Head of caudate nucleus (tissue), 42 donors: ENCODE data around the gene C4A.
A peak's percentile ranks its signal among the peaks of the same experiment; 100 is the strongest.
"Not testable (repeated sequence)": the region's sequence is repeated elsewhere in the genome, so short reads cannot be mapped to it uniquely, and the experiment has no call there.

Experiments
- DNase-seq, 42 donors: peaks; one replicate each; pipeline versions ENCODE4 v3.0.0 to v3.0.0-alpha.2; 2020 to 2021; ENCODE audit warnings: mixed read lengths in 7 of 42
- intact Hi-C: fragments of 100-400 bp; cut with DNase I; formaldehyde crosslinking; loops from one replicate; pipeline ENCODE4 v1.15.0; 2022

The C4A gene

GRCh38 chr6:31972709-31973350, 9.0 kb upstream of the C4A start:
- intact Hi-C loops = no loop called here
- peak in 1 of 42 donors; percentile 24 for DNase-seq

GRCh38 chr6:31976065-31976464, 5.8 kb upstream of the C4A start:
- intact Hi-C loops, DNase-seq: not testable (repeated sequence)

- intact Hi-C loops = no loop called here
- DNase-seq = no peak
Observed at GRCh38 chr6:31977816-31978431, 3.9 kb upstream of the C4A start.

GRCh38 chr6:31978831-31979230, 3.0 kb upstream of the C4A start:
- no peak for DNase-seq
- intact Hi-C loops = no loop called here

- DNase-seq = no peak
- intact Hi-C loops = no loop called here
Observed at GRCh38 chr6:31979238-31979898, 2.5 kb upstream of the C4A start.

- intact Hi-C loops, DNase-seq: not testable (repeated sequence)
Observed at GRCh38 chr6:31980195-31980876, 1.5 kb upstream of the C4A start.

- intact Hi-C loops, DNase-seq: not testable (repeated sequence)
Observed at GRCh38 chr6:31980998-31981397, 859 bp upstream of the C4A start.

GRCh38 chr6:31989363-31989762, 7.5 kb downstream of the C4A start:
- intact Hi-C loops, DNase-seq: not testable (repeated sequence)

GRCh38 chr6:31994421-31994820, 12.6 kb downstream of the C4A start:
- DNase-seq, intact Hi-C loops: not testable (repeated sequence)

- intact Hi-C loops = not testable (repeated sequence)
- peak in 1 of 42 donors; percentile 21 for DNase-seq
Observed at GRCh38 chr6:31996385-31996784, 14.5 kb downstream of the C4A start.

- DNase-seq, intact Hi-C loops: not testable (repeated sequence)
Observed at GRCh38 chr6:32002546-32003268, 20.9 kb downstream of the C4A start.

- DNase-seq, intact Hi-C loops: not testable (repeated sequence)
Observed at GRCh38 chr6:32003301-32003700, 21.4 kb downstream of the C4A start.

GRCh38 chr6:32004393-32004792, 22.5 kb downstream of the C4A start:
- DNase-seq = peak in 5 of 42 donors; percentile 0 to 27 (median 5)
- intact Hi-C loops = not testable (repeated sequence)

GRCh38 chr6:32004864-32005537, 23.1 kb downstream of the C4A start:
- intact Hi-C loops = not testable (repeated sequence)
- peak in 5 of 42 donors; percentile 0 to 24 (median 1) for DNase-seq

- peak in 8 of 42 donors; percentile 1 to 18 (median 6) for DNase-seq
- intact Hi-C loops = not testable (repeated sequence)
Observed at GRCh38 chr6:32005538-32005880, 23.7 kb downstream of the C4A start.

GRCh38 chr6:32005991-32006529, 24.2 kb downstream of the C4A start:
- peak in 7 of 42 donors; percentile 1 to 26 (median 3) for DNase-seq
- intact Hi-C loops = not testable (repeated sequence)

GRCh38 chr6:32007086-32007485, 25.2 kb downstream of the C4A start:
- DNase-seq = peak in 7 of 42 donors; percentile 3 to 10 (median 7)
- intact Hi-C loops = not testable (repeated sequence)

GRCh38 chr6:32008037-32008436, 26.2 kb downstream of the C4A start:
- DNase-seq, intact Hi-C loops: not testable (repeated sequence)
